Erythroblast (primary cell): ENCODE measurements around the gene CIDEC.
"Not testable (repeated sequence)": the region's sequence is repeated elsewhere in the genome, so short reads cannot be mapped to it uniquely, and the experiment has no call there.

Experiments used
- GATA1 ChIP-seq: IDR thresholded peaks from 2 replicates; pipeline ENCODE4 v1.6.1; 2011; ENCODE audit warnings: low read depth, mild to moderate bottlenecking, control low read depth, low read length, moderate library complexity
- POLR2A ChIP-seq: IDR thresholded peaks from 2 replicates; pipeline ENCODE4 v1.6.1; 2011; ENCODE audit warnings: mild to moderate bottlenecking, low read length

- not testable (repeated sequence) for TF ChIP-seq POLR2A, GATA1
These were observed 14.9 kb downstream of the CIDEC start for GRCh38 chr3:9865125-9865637.
